SHP77 (cell line): ENCODE results near the gene SFSWAP.
A peak's percentile ranks its signal among the peaks of the same experiment; 100 is the strongest.

ENCODE experiments used
- DNase-seq, 2 experiments: peaks; one replicate each; lab custom pipeline; 2025; lab: John Stamatoyannopoulos, UW

The SFSWAP gene

DNA sequence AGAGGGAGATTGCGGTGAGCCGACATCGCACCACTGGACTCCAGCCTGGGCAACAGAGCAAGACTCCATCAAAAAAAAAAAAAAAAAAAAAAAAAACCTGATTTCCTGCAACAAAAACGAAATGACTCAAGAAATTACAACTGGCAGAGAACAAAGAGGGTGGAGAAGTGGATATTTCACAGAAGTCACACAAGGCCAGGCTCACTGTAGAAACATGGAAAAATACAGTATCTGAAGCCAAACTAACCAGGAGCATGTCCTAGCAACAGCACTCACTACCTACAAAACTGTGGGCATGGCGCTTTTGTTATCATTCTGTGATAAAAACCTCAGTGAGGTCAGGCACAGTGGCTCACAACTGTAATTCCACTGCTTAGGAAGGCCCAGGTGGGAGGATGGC, 105.6 kb downstream of the SFSWAP start:
- no peak for DNase-seq

DNA sequence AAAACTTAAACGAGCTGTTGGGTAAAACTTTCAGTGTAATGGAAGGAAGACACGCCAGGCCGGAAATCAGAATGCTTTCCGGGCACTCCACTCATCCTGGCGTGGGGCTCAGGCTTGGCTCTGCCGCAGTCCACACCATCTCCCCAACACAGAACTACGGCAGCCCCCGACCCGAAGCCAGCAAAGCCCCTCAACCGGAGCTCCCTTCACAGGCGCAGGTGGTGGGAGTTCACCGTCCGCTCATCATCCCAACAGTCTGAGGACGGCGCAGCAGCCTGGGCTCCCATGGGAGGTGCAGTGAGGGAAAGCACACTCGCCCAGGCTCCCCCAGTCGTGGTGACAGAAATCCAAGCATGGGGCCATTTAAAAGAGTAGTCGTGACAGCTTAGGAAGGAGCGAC, 106.4 kb downstream of the SFSWAP start:
- DNase-seq = no peak

DNA sequence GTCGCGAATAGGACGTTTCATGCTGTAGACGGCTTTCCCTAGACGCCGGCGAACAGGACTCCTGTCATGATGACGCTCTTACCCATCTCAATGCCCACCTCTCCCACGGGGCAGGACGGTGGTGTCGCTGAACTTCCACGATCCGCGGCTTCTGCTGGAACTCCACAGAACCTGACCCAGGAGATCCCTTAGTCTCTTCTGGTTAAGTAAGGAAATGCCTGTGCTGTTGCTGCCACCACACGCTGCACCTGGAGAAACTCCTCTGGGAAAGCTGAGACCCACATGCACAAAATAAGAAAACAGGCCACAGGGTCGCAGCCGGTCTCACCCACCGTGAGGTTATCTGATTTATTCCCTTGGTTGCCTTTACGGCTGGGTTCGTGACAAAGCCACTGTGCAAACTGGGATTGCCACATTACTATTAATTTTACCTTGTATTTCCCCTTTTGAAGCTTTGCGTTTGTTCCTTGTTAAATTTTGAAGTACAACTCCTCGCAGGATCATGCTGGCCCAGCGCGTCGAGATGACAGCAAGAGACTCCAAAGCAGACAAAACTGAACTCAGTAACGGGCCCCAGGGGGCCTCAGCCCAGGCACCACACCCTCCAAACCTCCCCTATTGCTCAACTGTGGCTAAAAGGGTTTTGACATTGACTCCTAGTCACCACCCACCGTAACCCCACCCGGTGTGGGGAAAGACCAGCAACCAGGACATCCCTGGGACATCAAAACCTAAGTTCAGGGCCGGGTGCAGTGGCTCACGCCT, 108.1 kb downstream of the SFSWAP start:
- DNase-seq = no peak

- no peak for DNase-seq
Observed at GRCh38 chr12:131824450-131824849, 113.6 kb downstream of the SFSWAP start.

- no peak for DNase-seq
Observed at GRCh38 chr12:131825146-131825892, 114.4 kb downstream of the SFSWAP start.

- no peak for DNase-seq
Observed at GRCh38 chr12:131826097-131826928, 115.4 kb downstream of the SFSWAP start.

GRCh38 chr12:131827961-131828534, 117.2 kb downstream of the SFSWAP start, which contains the start of gene MMP17:
TSS of gene MMP17 (plus strand) at chr12:131828393. CDS start at chr12:131828495, 102 bp downstream.
- DNase-seq = peak in 1 of 2 experiments; percentile 15

- no peak for DNase-seq
Observed at GRCh38 chr12:131828671-131829355, 117.9 kb downstream of the SFSWAP start.

DNA sequence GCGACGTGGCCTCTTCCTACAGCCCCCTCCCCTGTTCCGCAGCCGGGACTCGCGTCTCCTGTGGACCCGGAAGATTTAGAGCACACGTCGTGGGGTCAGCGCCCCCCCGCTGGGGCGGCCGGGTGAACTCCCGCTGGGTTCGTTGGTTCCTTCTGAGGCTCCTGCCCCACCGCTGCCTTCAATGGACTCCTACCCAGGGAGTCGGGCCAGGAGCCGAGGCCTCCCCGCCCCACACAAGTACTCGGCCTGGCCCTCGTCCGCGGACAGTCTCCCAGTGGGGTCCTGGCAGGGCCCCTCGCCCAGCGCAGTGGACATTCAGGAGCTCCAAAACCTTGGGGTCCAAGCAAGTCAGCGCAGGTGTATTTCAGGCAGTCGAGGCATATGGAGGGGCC, 118.5 kb downstream of the SFSWAP start:
- DNase-seq = no peak

- no peak for DNase-seq
Observed at GRCh38 chr12:131829791-131830334, 119.0 kb downstream of the SFSWAP start.

DNA sequence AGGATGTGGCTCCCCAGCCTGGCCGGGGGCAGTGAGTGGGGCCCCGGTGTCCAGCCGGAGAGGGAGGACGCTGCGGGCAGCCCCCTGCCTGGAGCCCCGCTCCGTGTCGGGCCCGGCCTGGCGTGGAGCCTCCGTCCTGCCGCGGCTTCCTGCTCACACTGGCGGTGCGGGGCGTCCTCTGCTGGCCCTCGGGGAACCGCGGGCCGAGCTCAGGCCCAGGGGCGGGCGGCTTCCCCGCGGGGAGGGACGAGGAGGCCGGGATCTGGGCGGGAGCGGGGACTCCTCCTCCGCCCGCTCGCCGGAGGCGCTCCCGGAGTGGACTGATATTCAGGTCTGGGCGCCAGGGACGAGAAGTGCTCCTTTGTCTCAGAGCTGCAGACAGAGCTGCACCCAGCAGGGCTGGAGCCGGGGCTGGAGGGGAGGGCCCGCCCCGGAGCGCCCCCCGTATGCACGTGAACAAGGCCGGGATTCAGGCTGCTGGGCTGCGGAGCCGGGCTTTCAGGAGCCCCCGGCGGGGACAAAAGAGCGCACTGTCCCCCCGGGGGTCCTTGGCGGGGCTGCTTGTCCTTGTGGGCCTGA, 119.5 kb downstream of the SFSWAP start:
- DNase-seq = peak; percentile 78 to 81

GRCh38 chr12:131830914-131831571, 120.2 kb downstream of the SFSWAP start:
- DNase-seq = peak; percentile 36 to 64

GRCh38 chr12:131831635-131832041, 120.7 kb downstream of the SFSWAP start:
- DNase-seq = peak; percentile 49 to 65

- DNase-seq = peak; percentile 38 to 66
Observed at GRCh38 chr12:131832321-131833231, 121.7 kb downstream of the SFSWAP start.

- DNase-seq = no peak
Observed at GRCh38 chr12:131833288-131833895, 122.5 kb downstream of the SFSWAP start.

DNA sequence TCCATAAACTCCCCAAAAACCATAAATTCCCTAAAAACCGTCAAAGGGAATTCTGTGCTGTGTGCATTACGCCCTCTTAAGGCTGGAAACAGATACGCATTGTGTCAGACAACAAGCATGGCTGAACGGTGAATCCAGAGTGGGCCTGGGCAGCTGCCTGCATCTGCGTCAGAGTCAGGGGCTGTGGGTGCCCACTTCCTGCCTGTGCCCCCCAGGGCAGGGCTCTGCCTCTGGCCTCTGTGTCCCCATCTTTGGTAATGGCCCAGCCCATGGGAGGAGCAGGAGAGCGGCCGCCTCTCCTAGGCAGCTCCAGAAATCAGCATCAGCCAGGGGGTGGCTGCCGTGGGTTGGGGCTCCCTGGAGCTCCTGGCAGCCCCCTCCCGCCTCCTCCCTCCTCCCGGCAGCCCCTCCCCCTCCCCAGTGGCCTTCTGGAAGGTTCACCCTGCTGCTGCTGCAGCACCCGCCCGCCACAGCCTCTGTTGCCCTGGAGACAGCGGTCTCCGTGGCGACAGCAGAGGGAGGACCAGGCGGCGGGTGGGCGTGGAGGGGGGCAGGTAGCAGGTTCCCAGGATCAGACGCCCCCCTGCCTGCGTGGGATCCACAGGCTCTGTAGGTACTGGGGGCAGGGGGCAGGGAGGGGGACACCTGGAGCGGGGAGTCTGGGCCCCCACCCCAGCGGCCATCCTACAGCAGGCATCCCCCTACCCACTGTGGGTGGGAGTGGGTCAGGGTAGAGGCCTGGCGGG, 123.2 kb downstream of the SFSWAP start:
- DNase-seq = peak; percentile 28 to 46

DNA sequence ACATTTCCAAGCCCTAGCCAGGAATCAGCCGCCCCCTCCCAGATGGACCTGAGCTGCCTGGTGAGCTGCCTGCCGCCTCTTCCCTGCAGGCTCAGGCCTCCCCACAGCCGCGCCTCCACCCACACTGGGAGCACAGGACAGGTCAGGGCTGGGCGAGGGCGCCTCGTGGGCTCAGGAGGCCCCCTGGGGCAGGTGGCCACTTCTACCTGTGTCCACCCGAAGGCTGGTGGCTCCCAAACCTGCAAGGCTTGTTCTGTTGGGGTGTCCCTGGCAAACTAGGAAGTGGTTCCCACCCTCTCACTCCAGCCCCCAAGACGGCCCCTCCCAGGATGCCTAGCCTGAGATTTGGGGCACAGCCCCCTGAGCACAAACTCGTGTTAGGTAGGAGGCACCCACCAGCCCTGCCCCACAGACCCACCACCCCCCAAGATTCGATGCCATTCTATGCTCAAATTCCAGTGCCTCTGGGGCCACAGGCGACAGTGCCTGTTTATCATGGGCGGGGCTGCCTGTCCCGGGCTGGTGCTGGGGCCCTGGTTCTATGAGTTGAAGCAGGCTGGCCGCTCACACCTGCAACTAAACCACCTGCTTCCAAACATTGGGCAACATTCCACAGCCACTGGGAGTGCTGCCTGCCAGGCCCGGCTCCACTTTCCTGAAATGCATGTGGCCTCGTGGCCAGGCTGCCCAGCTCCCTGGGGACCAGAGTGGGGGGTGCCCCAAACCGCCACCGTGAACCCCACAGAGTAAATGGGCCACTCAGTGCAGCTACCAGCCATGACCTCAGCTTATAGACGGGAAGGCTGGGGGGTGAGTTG, 124.1 kb downstream of the SFSWAP start:
- peak in 1 of 2 experiments; percentile 13 for DNase-seq
